AG04450 (cell line): ENCODE data around the gene ZFHX3. TPM values are rescaled to one million over a fixed set of nuclear protein-coding genes. Genes with fewer than 3 reads are reported as not detected.

Experiments used
- CTCF ChIA-PET: fragments of 300-600, 350-600 bp; formaldehyde crosslinking; extraction: SDS; loops from one replicate; lab custom pipeline; 2022; ENCODE audit warnings: antibody characterized with exemption, inconsistent platforms; lab: Charles Lee
- POLR2A ChIA-PET: fragments of 350-600 bp; formaldehyde crosslinking; extraction: SDS; loops from one replicate; lab custom pipeline; 2021; ENCODE audit warnings: antibody characterized with exemption, inconsistent platforms; lab: Yijun Ruan, JAX
- DNase-seq: peaks from one replicate; pipeline ENCODE4 v3.0.0-alpha.2; 2011; ENCODE audit warnings: low read depth, low spot score
- H3K27ac ChIP-seq: one replicate; pipeline ENCODE4 v1.5.1; 2012; ENCODE audit warnings: low read depth, low read length, control low read depth
- H3K27me3 ChIP-seq: one replicate; pipeline ENCODE4 v1.6.0; 2012; ENCODE audit warnings: low read length; ENCODE audit not compliant: control insufficient read depth, insufficient read depth
- H3K4me3 ChIP-seq: 2 replicates; pipeline ENCODE4 v1.5.1; 2011; ENCODE audit warnings: mild to moderate bottlenecking, low read depth, low read length, control low read depth
- H3K9me3 ChIP-seq: 2 replicates; pipeline ENCODE4 v1.5.1; 2012; ENCODE audit warnings: low read length; ENCODE audit not compliant: control insufficient read depth, insufficient read depth
- polyA plus RNA-seq: library from polyadenylated mRNA; depleted of rRNA; stranded (reverse); fragments of >200 nt; gene quantifications from 2 replicates; pipeline ENCODE4 v1.2.3, GENCODE V29; 2011
- TF ChIP-seq, protein P1 (sequence below): IDR thresholded peaks from 2 replicates; pipeline ENCODE4 v1.5.1; 2011; ENCODE audit warnings: low read depth, low read length, control low read depth, inconsistent platforms

Gene ZFHX3
- polyA plus RNA-seq, 1 experiment = 3.3 TPM

DNA sequence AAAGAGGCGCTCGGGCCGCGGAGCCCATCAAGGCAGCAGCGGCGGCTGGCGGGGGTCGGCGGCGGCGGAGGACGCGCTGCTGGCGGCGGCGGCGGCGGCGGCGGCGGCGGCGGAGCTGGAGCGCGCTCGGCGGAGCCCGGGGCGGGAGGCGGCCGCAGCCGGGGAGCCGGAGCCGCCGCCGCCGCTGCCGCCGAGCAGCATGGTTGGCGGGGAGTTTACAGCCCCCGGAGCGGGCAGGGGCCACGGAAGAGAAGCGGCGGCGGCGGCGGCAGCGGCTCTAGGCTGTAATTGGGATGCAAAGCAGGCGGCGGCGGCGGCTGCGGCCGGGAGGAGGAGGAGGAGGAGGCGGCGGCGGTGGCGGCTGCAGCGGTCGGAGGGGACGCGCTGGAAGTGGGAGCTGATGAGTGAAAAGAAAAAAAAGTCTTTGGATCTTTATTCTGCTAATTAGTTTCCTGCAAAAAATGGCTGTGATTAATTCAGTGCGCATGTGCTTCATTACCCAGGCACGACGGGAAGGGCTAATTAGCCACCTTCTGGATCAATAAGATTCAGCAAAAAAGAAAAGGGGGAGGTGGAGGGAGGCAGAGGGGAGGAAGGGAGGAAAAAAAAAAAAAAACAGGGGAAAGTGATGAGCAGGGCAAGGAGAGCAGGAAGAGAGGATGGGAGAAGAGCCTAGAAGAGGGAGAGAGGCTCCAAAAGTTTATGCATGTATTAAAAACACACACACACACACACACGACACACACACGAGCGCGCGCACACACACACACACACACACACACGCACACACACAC lies 10.9 kb upstream of the ZFHX3 start:
- ChIA-PET CTCF (interaction anchor here (0.7 to 3.5 kb wide), 3 partner anchors 226 to 546 kb away, joined by 3 to 22 read pairs (median 4); no protein-coding TSS in a partner anchor), POLR2A (interaction anchor here (0.6 to 1.0 kb wide), 3 partner anchors 23 to 319 kb away, joined by 3 to 6 read pairs (median 4); no protein-coding TSS in a partner anchor)
- TF ChIP-seq, protein P1, sequence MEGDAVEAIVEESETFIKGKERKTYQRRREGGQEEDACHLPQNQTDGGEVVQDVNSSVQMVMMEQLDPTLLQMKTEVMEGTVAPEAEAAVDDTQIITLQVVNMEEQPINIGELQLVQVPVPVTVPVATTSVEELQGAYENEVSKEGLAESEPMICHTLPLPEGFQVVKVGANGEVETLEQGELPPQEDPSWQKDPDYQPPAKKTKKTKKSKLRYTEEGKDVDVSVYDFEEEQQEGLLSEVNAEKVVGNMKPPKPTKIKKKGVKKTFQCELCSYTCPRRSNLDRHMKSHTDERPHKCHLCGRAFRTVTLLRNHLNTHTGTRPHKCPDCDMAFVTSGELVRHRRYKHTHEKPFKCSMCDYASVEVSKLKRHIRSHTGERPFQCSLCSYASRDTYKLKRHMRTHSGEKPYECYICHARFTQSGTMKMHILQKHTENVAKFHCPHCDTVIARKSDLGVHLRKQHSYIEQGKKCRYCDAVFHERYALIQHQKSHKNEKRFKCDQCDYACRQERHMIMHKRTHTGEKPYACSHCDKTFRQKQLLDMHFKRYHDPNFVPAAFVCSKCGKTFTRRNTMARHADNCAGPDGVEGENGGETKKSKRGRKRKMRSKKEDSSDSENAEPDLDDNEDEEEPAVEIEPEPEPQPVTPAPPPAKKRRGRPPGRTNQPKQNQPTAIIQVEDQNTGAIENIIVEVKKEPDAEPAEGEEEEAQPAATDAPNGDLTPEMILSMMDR = no peak
- Histone ChIP-seq H3K4me3 (peak overlapping the region; percentile 72), H3K9me3 (no peaks in the 10 kb centered on the region), H3K27me3 (no peaks in the 10 kb centered on the region), H3K27ac (peak overlapping the region; percentile 11)
- no peak for DNase-seq

DNA sequence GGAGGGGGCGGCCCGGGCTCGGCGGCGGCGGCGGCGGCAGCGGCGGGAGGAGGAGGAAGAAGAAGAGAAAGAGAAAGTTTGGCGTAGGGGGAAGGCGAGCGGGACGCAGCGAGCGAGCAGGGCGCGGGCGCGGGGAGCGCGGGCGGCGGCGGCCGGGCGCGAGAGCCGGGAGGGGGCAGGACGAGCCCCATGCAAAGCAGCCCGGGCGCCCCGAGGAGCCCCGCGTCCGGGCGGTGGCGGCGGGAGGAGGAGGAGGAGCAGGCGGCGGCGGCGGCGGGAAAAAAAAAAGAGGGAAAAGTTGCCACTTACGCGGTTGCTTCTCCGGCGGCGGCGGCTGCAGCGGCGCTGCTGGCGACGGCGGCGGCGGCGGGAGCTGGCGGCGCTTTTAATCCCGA lies 10.3 kb upstream of the ZFHX3 start:
- ChIA-PET POLR2A (interaction anchor here (0.6 to 1.0 kb wide), 2 partner anchors 23 to 154 kb away, joined by 3 to 6 read pairs; no protein-coding TSS in a partner anchor), CTCF (interaction anchor here (0.7 to 3.5 kb wide), 3 partner anchors 226 to 546 kb away, joined by 3 to 22 read pairs (median 4); no protein-coding TSS in a partner anchor)
- Histone ChIP-seq H3K27ac (no peak overlapping the region), H3K27me3 (no peaks in the 10 kb centered on the region), H3K4me3 (peak overlapping the region; percentile 72), H3K9me3 (no peaks in the 10 kb centered on the region)
- DNase-seq = no peak
- TF ChIP-seq, protein P1 = no peak

- ChIA-PET POLR2A (interaction anchor here (0.6 to 1.0 kb wide), 2 partner anchors 22 to 489 kb away, joined by 3 to 6 read pairs; no protein-coding TSS in a partner anchor), CTCF (interaction anchor here (0.6 to 3.5 kb wide), 4 partner anchors 225 to 821 kb away, joined by 3 to 22 read pairs (median 6); no protein-coding TSS in a partner anchor)
- Histone ChIP-seq H3K9me3 (no peaks in the 10 kb centered on the region), H3K4me3 (peak overlapping the region; percentile 72), H3K27me3 (no peaks in the 10 kb centered on the region), H3K27ac (peak overlapping the region; percentile 3)
- DNase-seq = no peak
- TF ChIP-seq, protein P1 = peak; percentile 35; the same call in 1 of the 2 replicates
Measured at GRCh38 chr16:73057291-73058210, 9.6 kb upstream of the ZFHX3 start.

DNA sequence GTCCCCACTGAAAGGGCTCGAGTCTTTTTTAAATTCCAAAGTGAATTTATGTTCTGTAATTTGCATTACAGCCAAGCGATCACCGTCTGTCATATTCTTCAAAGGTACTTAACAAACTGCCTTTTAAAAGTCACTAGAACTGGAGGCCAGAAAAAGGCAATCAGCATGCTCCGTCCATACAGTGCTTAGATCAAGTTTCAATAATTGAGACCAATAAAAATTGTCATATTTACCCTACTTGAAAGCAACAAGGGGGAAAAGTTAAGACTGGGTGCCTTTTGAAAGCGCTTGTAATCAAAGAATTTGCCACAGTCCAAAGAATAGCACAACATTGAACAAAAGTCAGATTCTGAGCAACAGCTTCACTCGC lies 9.0 kb upstream of the ZFHX3 start:
- POLR2A ChIA-PET = interaction anchor here (0.6 to 1.3 kb wide), 2 partner anchors 26 to 489 kb away, joined by 3 to 6 read pairs; no protein-coding TSS in a partner anchor
- CTCF ChIA-PET = interaction anchor here (0.7 to 3.5 kb wide), 3 partner anchors 11 to 822 kb away, joined by 4 to 22 read pairs (median 6); no protein-coding TSS in a partner anchor
- TF ChIP-seq, protein P1 = no peak
- H3K4me3 ChIP-seq = peak overlapping the region; percentile 72
- H3K9me3 ChIP-seq = no peaks in the 10 kb centered on the region
- no peak for DNase-seq
- H3K27ac ChIP-seq = peak overlapping the region; percentile 87
- H3K27me3 ChIP-seq = no peaks in the 10 kb centered on the region
